Fibroblast of skin of abdomen (primary cell): ENCODE measurements around the gene MC3R.

ENCODE experiments used
- DNase-seq: peaks from one replicate; pipeline ENCODE4 v3.0.0-alpha.2; 2013

The MC3R gene

DNA sequence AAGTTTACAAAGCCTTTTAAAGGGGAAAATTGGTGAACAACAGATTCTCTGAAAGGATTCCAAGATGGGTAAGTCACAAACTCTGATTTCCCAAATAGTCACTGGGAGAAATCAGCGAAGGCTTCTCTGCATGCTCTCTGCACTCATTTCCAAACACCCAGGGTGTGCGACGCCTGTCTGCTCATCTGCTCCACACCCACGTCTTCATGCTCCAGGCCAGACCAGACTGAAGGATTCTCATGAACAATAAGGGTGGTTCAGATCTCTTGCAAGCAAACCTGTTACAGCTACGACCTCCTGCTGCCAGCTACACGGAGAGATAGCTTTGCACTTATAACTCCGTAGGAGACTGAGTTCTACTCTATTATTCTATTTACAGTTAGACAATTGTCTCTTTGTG, 1.4 kb downstream of the MC3R start:
- no peak for DNase-seq

DNA sequence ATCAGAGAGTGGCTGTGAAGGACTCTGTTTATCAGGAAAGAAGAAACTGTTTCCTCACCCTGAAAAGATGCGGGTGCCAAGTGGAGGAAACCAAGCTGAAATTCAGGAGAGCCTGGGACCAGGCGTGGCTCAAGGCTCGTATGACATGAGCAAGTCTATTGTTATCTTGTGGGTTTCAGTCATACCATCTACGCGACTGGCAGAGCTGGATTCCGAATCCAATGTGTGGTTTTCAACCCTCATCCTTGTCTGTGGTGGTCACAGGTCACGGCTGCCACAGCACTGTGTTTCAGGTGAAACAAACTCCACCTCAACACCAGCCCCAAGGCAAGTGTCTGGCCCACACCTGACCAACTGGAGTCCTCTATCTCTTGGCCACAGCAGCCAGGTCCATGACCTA, 9.1 kb downstream of the MC3R start:
- DNase-seq, result no peak

DNA sequence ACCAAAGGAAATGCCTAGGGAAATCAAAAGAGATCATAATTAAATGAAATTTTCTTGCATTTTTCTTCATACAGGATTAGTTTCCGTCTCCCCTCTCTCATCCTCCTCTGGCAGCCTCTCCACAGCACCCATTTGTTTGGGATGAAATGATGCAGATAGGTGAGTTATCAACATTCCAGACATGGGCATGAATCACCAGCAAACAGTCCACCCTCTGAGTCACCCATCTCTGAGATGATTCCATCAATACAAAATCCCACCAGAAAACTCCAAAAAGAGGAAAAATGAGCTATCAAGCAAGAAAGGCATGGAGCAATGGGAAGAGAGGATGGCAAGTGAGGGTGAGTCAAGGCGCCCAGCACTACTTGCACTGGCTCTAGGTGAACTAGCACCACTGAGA, 11.4 kb downstream of the MC3R start:
- no peak for DNase-seq

DNA sequence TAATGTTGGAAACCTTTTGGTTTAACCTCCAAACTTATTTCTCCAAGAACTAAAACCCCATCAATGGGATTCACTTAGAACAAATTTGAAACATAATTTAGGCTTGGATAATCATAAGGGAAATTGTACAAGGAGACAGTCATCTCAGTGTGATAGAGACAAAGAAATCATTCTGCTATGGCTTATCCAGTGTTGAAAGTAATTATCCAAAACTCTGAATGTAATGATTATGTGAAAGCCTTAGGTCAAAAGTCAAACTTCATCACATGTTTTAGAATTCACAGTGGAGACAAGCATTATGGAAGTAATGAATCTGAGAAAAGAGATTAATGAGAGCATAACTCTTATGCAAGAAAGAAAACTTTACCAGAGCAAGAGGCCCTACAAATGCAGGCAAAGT, 20.0 kb downstream of the MC3R start:
- DNase-seq, result no peak

DNA sequence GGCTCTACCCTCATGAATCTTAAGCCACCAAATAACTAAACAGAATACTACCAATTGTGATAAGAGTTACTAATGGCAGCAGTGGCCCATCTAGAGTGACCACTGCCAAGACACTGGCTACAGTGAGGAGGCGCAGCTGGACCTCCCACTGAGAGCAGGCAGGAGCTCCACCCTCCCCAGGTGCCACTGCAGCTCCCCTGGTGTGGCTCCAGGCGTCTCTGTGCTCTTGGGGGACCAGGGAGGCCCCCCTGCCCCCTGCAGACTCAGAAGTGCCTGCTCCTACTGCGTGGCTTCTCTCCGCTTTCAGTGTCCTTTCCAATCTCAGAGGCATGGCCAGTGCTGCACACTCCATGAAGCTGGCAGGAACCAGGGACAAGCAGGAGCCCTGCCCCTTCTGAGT, 23.4 kb downstream of the MC3R start:
- DNase-seq, result no peak

DNA sequence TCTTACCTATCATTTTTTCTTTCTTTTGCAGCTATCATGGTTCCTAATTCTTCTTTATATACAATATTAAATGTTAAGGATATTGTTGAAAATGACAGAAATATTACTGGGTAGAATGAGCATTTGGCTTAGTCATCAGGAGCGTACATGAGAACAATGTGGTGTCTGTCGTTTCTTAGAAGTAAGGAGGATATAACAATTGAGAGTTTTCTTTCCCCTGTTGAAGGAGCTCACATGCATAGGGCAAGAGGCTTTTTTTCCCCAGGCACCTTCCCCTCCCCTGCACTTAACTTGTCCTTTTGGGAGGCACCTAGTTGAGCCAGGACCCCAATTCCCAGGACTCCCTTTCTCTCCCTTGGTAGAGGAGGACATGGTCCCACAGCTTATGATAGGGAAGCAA, 25.0 kb downstream of the MC3R start:
- DNase-seq, result no peak

DNA sequence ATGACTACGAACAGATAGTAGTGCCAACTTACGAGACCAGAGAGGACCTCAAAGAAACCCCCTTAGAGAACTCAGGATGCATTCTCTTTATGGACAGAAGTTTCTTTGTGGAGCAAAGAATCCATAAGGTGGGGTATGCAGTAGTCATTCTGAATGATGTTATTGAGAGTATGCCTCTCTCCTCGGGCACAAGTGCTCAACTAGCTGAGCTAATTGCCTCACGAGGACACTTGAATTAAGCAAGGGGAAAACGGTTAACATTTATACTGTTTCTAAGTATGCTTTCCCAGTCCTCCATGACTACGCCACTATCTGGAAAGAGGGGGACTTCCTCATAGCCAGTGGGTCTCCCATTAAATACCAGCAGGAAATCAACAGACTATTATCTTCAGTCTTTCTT, 25.6 kb downstream of the MC3R start:
- no peak for DNase-seq

DNA sequence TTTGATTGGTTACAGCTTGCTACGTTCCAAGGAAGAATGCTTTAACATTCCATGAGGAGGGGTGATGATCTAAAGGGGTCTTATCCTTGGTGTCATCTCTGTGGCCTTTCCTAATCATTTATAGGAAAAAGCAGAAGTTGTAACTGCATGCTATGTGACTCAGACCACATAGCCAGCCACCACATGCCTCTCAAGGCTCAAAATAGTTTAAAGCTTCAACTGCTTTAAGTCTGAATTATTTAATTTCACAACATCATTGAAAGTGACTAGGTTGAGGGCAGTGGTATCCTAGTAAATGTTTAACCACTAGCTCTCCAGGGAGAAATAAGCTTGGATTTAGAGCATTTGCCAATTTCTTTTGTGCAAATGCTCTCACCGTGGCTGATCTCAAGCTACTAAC, 29.7 kb downstream of the MC3R start:
- DNase-seq, result no peak

DNA sequence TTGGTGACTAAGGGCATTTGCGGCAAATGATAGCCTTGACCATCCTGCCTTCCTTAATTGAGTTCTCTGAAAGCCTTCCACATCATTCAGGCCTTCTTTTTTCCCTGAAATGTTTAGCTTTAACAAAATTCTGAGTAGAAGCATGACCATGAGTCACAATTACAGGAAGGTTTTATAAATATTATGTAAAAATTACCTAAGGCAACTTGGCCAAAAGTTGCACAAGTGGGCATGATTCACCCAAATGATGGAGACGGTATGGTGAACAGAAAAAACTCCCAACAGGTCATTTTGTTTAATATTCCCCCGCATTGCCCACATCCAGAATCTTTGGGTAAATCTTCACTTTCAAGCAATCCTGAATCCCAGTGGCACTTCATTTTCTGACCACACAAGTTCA, 37.0 kb downstream of the MC3R start:
- DNase-seq, result no peak

DNA sequence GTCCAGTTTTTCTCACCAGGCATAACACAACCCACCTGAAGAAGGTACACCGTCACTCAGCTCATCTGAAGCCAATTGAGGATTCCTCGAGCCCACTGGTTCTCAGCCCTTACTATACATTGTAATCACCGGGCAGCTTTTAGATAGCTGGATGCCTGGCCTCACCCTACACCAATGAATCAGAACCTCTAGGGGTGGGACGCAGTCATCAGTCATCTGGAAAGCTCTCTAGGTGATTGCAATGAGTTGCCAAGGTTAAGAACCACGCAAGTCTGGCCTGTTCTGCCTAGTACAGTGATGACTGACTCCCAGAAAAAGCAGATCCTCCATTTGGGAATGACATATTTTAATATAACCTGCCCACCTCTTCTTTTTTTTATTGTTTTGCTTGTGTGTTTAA, 41.1 kb downstream of the MC3R start:
- no peak for DNase-seq

DNA sequence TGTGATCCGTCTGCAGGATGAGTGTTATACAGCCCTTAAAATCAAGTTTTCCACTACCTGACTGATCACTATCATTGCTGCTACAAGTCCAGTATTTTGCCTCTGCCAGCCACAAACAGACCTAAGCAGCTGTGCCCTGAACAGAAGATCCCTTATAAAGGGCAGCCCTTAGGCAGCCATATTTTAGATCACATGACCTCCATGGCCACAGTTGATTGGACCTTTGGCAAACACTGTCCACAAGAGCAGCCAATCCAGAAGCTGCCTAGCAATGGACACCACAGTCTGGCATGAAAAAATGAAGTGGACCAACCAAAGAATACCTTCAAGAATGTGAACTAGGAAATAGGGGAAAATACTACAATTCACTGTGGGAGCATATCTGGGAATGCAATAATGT, 50.8 kb downstream of the MC3R start:
- DNase-seq, result no peak
